HEK293 (cell line): ENCODE data around the gene PGGHG.
A peak's percentile ranks its signal among the peaks of the same experiment; 100 is the strongest.

ENCODE experiments used
- CTCF ChIA-PET: fragments of 350-600 bp; formaldehyde crosslinking; extraction: SDS; loops from one replicate; lab custom pipeline; 2021; ENCODE audit warnings: antibody characterized with exemption; lab: Yijun Ruan, JAX
- POLR2A ChIA-PET: fragments of 300-600 bp; formaldehyde crosslinking; extraction: SDS; loops from one replicate; lab custom pipeline; 2020; ENCODE audit warnings: antibody characterized with exemption, inconsistent platforms; lab: Yijun Ruan, JAX
- H3K27ac ChIP-seq: fragments of 200-500 bp; sonication (Bioruptor generic); 2 replicates; pipeline ENCODE4 v1.5.1; 2014; ENCODE audit warnings: low read depth, low read length, control low read depth, inconsistent platforms; ENCODE audit errors: extremely low read depth
- H3K36me3 ChIP-seq, 2 experiments: fragments of 200-500 bp in 1 of 2; sonication (Bioruptor generic) in 1 of 2; 1 replicate in 1 of 2; 2 replicates in 1 of 2; pipeline ENCODE4 v1.5.1; 2014 to 2017; ENCODE audit warnings: inconsistent platforms in 2 of 2, low read length in 2 of 2; ENCODE audit not compliant: control insufficient read depth in 2 of 2, insufficient read depth in 1 of 2
- H3K4me1 ChIP-seq: fragments of 200-500 bp; sonication (Bioruptor generic); 2 replicates; pipeline ENCODE4 v1.5.1; 2014; ENCODE audit warnings: mild to moderate bottlenecking, low read length, inconsistent platforms; ENCODE audit not compliant: control insufficient read depth, insufficient read depth
- H3K4me3 ChIP-seq: 2 replicates; pipeline ENCODE4 v1.5.1; 2011; ENCODE audit warnings: low read depth, mild to moderate bottlenecking, control low read depth, low read length, moderate library complexity
- H3K9me3 ChIP-seq: fragments of 200-500 bp; sonication (Bioruptor generic); 2 replicates; pipeline ENCODE4 v1.5.1; 2014; ENCODE audit warnings: low read depth, low read length, inconsistent platforms; ENCODE audit not compliant: control insufficient read depth, insufficient read depth
- GFI1B ChIP-seq: fragments of 450-650 bp; formaldehyde crosslinking; IDR thresholded peaks from 2 replicates; pipeline ENCODE4 v1.5.1; 2016; ENCODE audit warnings: missing biosample characterization, missing genetic modification characterization
- GLIS2 ChIP-seq: fragments of 450-650 bp; formaldehyde crosslinking; IDR thresholded peaks from 2 replicates; pipeline ENCODE4 v1.5.1; 2016; ENCODE audit warnings: missing biosample characterization, missing genetic modification characterization
- MZF1 ChIP-seq: fragments of 450-650 bp; formaldehyde crosslinking; IDR thresholded peaks from 2 replicates; pipeline ENCODE4 v1.5.1; 2017; ENCODE audit warnings: missing biosample characterization, missing genetic modification characterization, borderline replicate concordance
- ZBTB1 ChIP-seq: fragments of 450-650 bp; formaldehyde crosslinking; IDR thresholded peaks from 2 replicates; pipeline ENCODE4 v1.5.1; 2016; ENCODE audit warnings: missing biosample characterization, missing genetic modification characterization
- ZNF266 ChIP-seq: fragments of 450-650 bp; formaldehyde crosslinking; IDR thresholded peaks from 2 replicates; pipeline ENCODE4 v1.5.1; 2016; ENCODE audit warnings: missing biosample characterization, missing genetic modification characterization, low read depth
- ZNF514 ChIP-seq: fragments of 450-650 bp; formaldehyde crosslinking; IDR thresholded peaks from 2 replicates; pipeline ENCODE4 v1.5.1; 2016; ENCODE audit warnings: missing biosample characterization, missing genetic modification characterization
- ZNF521 ChIP-seq: fragments of 450-650 bp; formaldehyde crosslinking; IDR thresholded peaks from 2 replicates; pipeline ENCODE4 v1.5.1; 2017; ENCODE audit warnings: missing biosample characterization, mild to moderate bottlenecking, missing genetic modification characterization
- ZNF654 ChIP-seq: fragments of 450-650 bp; formaldehyde crosslinking; IDR thresholded peaks from 2 replicates; pipeline ENCODE4 v1.5.1; 2016; ENCODE audit warnings: low read depth, missing biosample characterization, missing genetic modification characterization
- TF ChIP-seq, protein P1 (sequence below): fragments of 450-650 bp; formaldehyde crosslinking; IDR thresholded peaks from 2 replicates; pipeline ENCODE4 v1.5.1; 2016; ENCODE audit warnings: missing biosample characterization, missing genetic modification characterization
- TF ChIP-seq, protein P2 (sequence below): fragments of 450-650 bp; formaldehyde crosslinking; IDR thresholded peaks from 2 replicates; pipeline ENCODE4 v1.5.1; 2017; ENCODE audit warnings: missing biosample characterization, missing genetic modification characterization
- TF ChIP-seq, protein P3 (sequence below): fragments of 450-650 bp; formaldehyde crosslinking; IDR thresholded peaks from 2 replicates; pipeline ENCODE4 v1.5.1; 2016; ENCODE audit warnings: missing biosample characterization, missing genetic modification characterization
- TF ChIP-seq, protein P4 (sequence below): fragments of 450-650 bp; formaldehyde crosslinking; IDR thresholded peaks from 2 replicates; pipeline ENCODE4 v1.5.0; 2017; ENCODE audit warnings: missing biosample characterization, missing genetic modification characterization, borderline replicate concordance
- TF ChIP-seq, protein P5 (sequence below): fragments of 450-650 bp; formaldehyde crosslinking; IDR thresholded peaks from 2 replicates; pipeline ENCODE4 v1.5.1; 2016; ENCODE audit warnings: missing biosample characterization, missing genetic modification characterization
- TF ChIP-seq, protein P6 (sequence below): fragments of 450-650 bp; formaldehyde crosslinking; IDR thresholded peaks from 2 replicates; pipeline ENCODE4 v1.5.1; 2017; ENCODE audit warnings: missing biosample characterization, mild to moderate bottlenecking, missing genetic modification characterization, moderate library complexity
- TF ChIP-seq, protein P7 (sequence below): fragments of 450-650 bp; formaldehyde crosslinking; conservative IDR thresholded peaks from 2 replicates; pipeline ENCODE4 v1.5.1; 2016; ENCODE audit warnings: low read depth, missing biosample characterization, missing genetic modification characterization

Gene PGGHG

DNA sequence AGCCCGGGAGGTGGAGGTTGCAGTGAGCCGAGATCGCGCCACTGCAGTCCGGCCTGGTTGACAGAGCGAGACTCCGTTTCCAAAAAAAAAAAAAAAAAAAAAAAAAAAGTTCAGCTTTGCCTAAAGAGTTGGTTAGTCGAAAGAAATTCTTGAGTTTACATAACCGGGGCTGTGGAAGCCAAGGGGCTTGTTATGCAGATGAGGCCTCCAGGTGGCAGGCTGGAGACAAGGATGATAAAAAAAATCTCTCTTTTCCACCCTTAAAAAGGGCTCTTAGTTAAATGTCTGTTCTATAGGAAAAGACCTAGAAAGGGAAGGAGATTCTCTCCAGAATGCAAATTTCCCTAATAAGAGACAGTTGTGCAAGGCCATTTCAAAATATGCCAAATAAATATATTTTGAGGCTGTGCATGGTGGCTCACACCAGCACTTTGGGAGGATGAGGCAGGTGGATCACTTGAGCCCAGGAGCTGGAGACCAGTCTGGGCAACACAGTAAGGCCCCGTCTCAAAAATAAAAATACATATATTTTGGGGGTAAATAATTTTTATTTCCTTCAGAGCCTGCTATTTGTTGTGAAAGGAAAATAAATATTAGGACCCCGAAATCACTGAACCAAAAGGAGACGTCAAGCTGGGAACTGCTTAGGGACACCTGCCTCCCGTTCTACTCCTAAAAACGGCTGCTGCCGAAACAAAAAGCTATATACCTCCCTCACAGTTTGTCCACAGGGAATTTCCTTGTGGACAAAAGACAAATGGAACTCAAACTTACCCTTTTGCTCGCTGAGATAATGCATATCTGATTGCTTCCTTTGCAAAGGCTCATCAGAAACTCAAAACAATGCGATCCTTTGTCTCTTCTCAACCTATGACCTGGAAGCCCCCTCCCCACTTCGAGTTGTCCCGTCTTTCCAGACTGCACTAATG, 16.3 kb downstream of the PGGHG start:
- H3K9me3 ChIP-seq: no peaks in the 10 kb centered on the region
- H3K27ac ChIP-seq: no peak overlapping the region
- TF ChIP-seq, protein P1, sequence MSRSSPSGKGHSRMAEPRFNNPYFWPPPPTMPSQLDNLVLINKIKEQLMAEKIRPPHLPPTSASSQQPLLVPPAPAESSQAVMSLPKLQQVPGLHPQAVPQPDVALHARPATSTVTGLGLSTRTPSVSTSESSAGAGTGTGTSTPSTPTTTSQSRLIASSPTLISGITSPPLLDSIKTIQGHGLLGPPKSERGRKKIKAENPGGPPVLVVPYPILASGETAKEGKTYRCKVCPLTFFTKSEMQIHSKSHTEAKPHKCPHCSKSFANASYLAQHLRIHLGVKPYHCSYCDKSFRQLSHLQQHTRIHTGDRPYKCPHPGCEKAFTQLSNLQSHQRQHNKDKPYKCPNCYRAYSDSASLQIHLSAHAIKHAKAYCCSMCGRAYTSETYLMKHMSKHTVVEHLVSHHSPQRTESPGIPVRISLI: peak; percentile 69; the same call in 1 of the 2 replicates
- TF ChIP-seq ZNF654 (tag by site-specific recombination): peak; percentile 14; the same call in 1 of the 2 replicates
- TF ChIP-seq, protein P2, sequence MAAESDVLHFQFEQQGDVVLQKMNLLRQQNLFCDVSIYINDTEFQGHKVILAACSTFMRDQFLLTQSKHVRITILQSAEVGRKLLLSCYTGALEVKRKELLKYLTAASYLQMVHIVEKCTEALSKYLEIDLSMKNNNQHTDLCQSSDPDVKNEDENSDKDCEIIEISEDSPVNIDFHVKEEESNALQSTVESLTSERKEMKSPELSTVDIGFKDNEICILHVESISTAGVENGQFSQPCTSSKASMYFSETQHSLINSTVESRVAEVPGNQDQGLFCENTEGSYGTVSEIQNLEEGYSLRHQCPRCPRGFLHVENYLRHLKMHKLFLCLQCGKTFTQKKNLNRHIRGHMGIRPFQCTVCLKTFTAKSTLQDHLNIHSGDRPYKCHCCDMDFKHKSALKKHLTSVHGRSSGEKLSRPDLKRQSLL (tag by site-specific recombination): no peak
- no peak for TF ChIP-seq MZF1 (tag by site-specific recombination)
- no peaks in the 10 kb centered on the region for H3K4me1 ChIP-seq
- H3K36me3 ChIP-seq: no peaks in the 10 kb centered on the region
- ChIA-PET POLR2A (interaction anchor here (0.9 to 1.5 kb wide), 2 partner anchors 50 kb away, joined by 3 read pairs; no protein-coding TSS in a partner anchor), CTCF (interaction anchor here (0.6 to 4.2 kb wide), 17 partner anchors 10 to 144 kb away, joined by 3 to 30 read pairs (median 5); partner anchors contain the start of gene PGGHG)
- H3K4me3 ChIP-seq: no peak overlapping the region

DNA sequence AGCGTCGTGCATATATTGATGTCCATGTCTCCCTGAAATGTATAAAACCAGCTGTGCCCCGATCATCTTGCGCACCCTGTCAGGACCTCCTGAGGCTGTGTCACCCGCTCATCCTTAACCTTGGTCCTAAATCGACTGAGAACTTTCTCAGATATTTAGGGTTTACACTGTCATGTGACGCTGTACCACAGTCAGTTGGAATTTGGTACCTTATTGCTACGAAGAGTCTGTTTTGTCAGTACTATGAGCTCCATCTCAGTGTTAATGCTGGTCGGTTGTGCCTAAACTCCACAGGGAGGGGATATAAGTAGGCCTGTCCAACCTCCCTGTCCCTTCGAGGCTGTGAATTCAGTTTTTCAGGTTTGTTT, 16.9 kb downstream of the PGGHG start:
- POLR2A ChIA-PET: interaction anchor here (1.5 kb wide), 1 partner anchor 50 kb away, joined by 3 read pairs; no protein-coding TSS in a partner anchor
- H3K4me1 ChIP-seq: no peaks in the 10 kb centered on the region
- H3K9me3 ChIP-seq: no peaks in the 10 kb centered on the region
- H3K27ac ChIP-seq: no peak overlapping the region
- no peaks in the 10 kb centered on the region for H3K36me3 ChIP-seq
- H3K4me3 ChIP-seq: no peak overlapping the region
- CTCF ChIA-PET: interaction anchor here (0.8 to 4.2 kb wide), 16 partner anchors 11 to 143 kb away, joined by 3 to 30 read pairs (median 6); no protein-coding TSS in a partner anchor
- TF ChIP-seq, protein P3, sequence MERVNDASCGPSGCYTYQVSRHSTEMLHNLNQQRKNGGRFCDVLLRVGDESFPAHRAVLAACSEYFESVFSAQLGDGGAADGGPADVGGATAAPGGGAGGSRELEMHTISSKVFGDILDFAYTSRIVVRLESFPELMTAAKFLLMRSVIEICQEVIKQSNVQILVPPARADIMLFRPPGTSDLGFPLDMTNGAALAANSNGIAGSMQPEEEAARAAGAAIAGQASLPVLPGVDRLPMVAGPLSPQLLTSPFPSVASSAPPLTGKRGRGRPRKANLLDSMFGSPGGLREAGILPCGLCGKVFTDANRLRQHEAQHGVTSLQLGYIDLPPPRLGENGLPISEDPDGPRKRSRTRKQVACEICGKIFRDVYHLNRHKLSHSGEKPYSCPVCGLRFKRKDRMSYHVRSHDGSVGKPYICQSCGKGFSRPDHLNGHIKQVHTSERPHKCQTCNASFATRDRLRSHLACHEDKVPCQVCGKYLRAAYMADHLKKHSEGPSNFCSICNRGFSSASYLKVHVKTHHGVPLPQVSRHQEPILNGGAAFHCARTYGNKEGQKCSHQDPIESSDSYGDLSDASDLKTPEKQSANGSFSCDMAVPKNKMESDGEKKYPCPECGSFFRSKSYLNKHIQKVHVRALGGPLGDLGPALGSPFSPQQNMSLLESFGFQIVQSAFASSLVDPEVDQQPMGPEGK: no peak
- TF ChIP-seq ZNF514 (no peak), ZNF266 (no peak), ZNF521 (tag by site-specific recombination) (no peak), ZBTB1 (tag by site-specific recombination) (no peak), GLIS2 (tag by site-specific recombination) (no peak), GFI1B (tag by site-specific recombination) (no peak)
- TF ChIP-seq, protein P4, sequence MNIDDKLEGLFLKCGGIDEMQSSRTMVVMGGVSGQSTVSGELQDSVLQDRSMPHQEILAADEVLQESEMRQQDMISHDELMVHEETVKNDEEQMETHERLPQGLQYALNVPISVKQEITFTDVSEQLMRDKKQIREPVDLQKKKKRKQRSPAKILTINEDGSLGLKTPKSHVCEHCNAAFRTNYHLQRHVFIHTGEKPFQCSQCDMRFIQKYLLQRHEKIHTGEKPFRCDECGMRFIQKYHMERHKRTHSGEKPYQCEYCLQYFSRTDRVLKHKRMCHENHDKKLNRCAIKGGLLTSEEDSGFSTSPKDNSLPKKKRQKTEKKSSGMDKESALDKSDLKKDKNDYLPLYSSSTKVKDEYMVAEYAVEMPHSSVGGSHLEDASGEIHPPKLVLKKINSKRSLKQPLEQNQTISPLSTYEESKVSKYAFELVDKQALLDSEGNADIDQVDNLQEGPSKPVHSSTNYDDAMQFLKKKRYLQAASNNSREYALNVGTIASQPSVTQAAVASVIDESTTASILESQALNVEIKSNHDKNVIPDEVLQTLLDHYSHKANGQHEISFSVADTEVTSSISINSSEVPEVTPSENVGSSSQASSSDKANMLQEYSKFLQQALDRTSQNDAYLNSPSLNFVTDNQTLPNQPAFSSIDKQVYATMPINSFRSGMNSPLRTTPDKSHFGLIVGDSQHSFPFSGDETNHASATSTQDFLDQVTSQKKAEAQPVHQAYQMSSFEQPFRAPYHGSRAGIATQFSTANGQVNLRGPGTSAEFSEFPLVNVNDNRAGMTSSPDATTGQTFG: no peak
- TF ChIP-seq, protein P5, sequence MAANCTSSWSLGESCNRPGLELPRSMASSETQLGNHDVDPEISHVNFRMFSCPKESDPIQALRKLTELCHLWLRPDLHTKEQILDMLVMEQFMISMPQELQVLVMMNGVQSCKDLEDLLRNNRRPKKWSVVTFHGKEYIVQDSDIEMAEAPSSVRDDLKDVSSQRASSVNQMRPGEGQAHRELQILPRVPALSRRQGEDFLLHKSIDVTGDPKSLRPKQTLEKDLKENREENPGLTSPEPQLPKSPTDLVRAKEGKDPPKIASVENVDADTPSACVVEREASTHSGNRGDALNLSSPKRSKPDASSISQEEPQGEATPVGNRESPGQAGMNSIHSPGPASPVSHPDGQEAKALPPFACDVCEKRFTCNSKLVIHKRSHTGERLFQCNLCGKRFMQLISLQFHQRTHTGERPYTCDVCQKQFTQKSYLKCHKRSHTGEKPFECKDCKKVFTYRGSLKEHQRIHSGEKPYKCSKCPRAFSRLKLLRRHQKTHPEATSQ (tag by site-specific recombination): no peak
- TF ChIP-seq, protein P1: no peak
- TF ChIP-seq, protein P6, sequence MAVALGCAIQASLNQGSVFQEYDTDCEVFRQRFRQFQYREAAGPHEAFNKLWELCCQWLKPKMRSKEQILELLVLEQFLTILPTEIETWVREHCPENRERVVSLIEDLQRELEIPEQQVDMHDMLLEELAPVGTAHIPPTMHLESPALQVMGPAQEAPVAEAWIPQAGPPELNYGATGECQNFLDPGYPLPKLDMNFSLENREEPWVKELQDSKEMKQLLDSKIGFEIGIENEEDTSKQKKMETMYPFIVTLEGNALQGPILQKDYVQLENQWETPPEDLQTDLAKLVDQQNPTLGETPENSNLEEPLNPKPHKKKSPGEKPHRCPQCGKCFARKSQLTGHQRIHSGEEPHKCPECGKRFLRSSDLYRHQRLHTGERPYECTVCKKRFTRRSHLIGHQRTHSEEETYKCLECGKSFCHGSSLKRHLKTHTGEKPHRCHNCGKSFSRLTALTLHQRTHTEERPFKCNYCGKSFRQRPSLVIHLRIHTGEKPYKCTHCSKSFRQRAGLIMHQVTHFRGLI (tag by site-specific recombination): no peak
- TF ChIP-seq, protein P7, sequence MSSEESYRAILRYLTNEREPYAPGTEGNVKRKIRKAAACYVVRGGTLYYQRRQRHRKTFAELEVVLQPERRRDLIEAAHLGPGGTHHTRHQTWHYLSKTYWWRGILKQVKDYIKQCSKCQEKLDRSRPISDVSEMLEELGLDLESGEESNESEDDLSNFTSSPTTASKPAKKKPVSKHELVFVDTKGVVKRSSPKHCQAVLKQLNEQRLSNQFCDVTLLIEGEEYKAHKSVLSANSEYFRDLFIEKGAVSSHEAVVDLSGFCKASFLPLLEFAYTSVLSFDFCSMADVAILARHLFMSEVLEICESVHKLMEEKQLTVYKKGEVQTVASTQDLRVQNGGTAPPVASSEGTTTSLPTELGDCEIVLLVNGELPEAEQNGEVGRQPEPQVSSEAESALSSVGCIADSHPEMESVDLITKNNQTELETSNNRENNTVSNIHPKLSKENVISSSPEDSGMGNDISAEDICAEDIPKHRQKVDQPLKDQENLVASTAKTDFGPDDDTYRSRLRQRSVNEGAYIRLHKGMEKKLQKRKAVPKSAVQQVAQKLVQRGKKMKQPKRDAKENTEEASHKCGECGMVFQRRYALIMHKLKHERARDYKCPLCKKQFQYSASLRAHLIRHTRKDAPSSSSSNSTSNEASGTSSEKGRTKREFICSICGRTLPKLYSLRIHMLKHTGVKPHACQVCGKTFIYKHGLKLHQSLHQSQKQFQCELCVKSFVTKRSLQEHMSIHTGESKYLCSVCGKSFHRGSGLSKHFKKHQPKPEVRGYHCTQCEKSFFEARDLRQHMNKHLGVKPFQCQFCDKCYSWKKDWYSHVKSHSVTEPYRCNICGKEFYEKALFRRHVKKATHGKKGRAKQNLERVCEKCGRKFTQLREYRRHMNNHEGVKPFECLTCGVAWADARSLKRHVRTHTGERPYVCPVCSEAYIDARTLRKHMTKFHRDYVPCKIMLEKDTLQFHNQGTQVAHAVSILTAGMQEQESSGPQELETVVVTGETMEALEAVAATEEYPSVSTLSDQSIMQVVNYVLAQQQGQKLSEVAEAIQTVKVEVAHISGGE (tag by site-specific recombination): no peak
